Right renal pelvis (tissue), 4 donors: Measurements from ENCODE around the gene MFN2. TPM values are rescaled to one million over a fixed set of nuclear protein-coding genes. Genes with fewer than 3 reads are reported as not detected.
"Not testable (repeated sequence)": the region's sequence is repeated elsewhere in the genome, so short reads cannot be mapped to it uniquely, and the experiment has no call there.

Experiments
- DNase-seq, 4 donors: peaks; one replicate each; pipeline ENCODE4 v3.0.0-alpha.2; 2013; ENCODE audit warnings: low read depth in 4 of 4, low spot score in 3 of 4, missing footprints in 1 of 4
- polyA plus RNA-seq, 4 donors: library from polyadenylated mRNA; unstranded; fragments of 120-200 nt; gene quantifications; one replicate each; pipeline ENCODE4 v1.2.1, GENCODE V29; 2013; ENCODE audit not compliant: insufficient read length in 4 of 4

MFN2 gene
- polyA plus RNA-seq, 4 donors: 62.2 to 77.5 (median 70.5) TPM

- DNase-seq: no peak
These were observed 35.3 kb downstream of the MFN2 start for GRCh38 chr1:12015499-12015898.

- DNase-seq: no peak
These were observed 35.9 kb downstream of the MFN2 start for GRCh38 chr1:12016182-12016581.

GRCh38 chr1:12019858-12020509 lies 39.7 kb downstream of the MFN2 start:
- no peak for DNase-seq

- no peak for DNase-seq
These were observed 41.4 kb downstream of the MFN2 start for GRCh38 chr1:12021616-12022015.

- DNase-seq: no peak
These were observed 41.8 kb downstream of the MFN2 start for GRCh38 chr1:12022036-12022435.

GRCh38 chr1:12026586-12026985 lies 46.3 kb downstream of the MFN2 start:
- DNase-seq: no peak

GRCh38 chr1:12028248-12028647 lies 48.0 kb downstream of the MFN2 start:
- DNase-seq: no peak

- no peak for DNase-seq
These were observed 48.8 kb downstream of the MFN2 start for GRCh38 chr1:12028957-12029511.

- no peak for DNase-seq
These were observed 49.6 kb downstream of the MFN2 start for GRCh38 chr1:12029720-12030339.

- DNase-seq: no peak
These were observed 51.1 kb downstream of the MFN2 start for GRCh38 chr1:12031039-12031980.

- no peak for DNase-seq
These were observed 51.9 kb downstream of the MFN2 start for GRCh38 chr1:12032161-12032621.

GRCh38 chr1:12033441-12033840 lies 53.2 kb downstream of the MFN2 start:
- DNase-seq: not testable (repeated sequence)

GRCh38 chr1:12034381-12034801 lies 54.1 kb downstream of the MFN2 start:
- no peak for DNase-seq

GRCh38 chr1:12035312-12035711 lies 55.1 kb downstream of the MFN2 start:
- DNase-seq: no peak

- no peak for DNase-seq
These were observed 57.5 kb downstream of the MFN2 start for GRCh38 chr1:12037486-12038355.

- DNase-seq: no peak
These were observed 58.3 kb downstream of the MFN2 start for GRCh38 chr1:12038356-12039163.

GRCh38 chr1:12039164-12039525 lies 58.9 kb downstream of the MFN2 start:
- DNase-seq: no peak

- not testable (repeated sequence) for DNase-seq
These were observed 59.7 kb downstream of the MFN2 start for GRCh38 chr1:12039824-12040456.
